WTC11 (cell line): ENCODE measurements around the gene ADIG.
"Not testable (repeated sequence)": the region's sequence is repeated elsewhere in the genome, so short reads cannot be mapped to it uniquely, and the experiment has no call there.

Source experiments
- ATF3 ChIP-seq: sonication (generic); formaldehyde crosslinking; conservative IDR thresholded peaks from 2 replicates; pipeline ENCODE4 v1.8.1; 2022; ENCODE audit warnings: mild to moderate bottlenecking, missing genetic modification reagents
- ATF6 ChIP-seq: sonication (generic); formaldehyde crosslinking; IDR thresholded peaks from 2 replicates; pipeline ENCODE4 v1.8.1; 2023; ENCODE audit warnings: mild to moderate bottlenecking, missing genetic modification reagents
- CTCF ChIP-seq: fragments of 200-600 bp; IDR thresholded peaks from 2 replicates; pipeline ENCODE4 v1.8.0; 2022; ENCODE audit warnings: antibody characterized with exemption
- E2F4 ChIP-seq: sonication (generic); formaldehyde crosslinking; IDR thresholded peaks from 2 replicates; pipeline ENCODE4 v1.8.1; 2022; ENCODE audit warnings: low read depth, mild to moderate bottlenecking, moderate library complexity, missing genetic modification reagents, borderline replicate concordance
- FOXK1 ChIP-seq: sonication (generic); formaldehyde crosslinking; IDR thresholded peaks from 2 replicates; pipeline ENCODE4 v1.8.0; 2022; ENCODE audit warnings: mild to moderate bottlenecking, moderate library complexity, missing genetic modification reagents
- MLX ChIP-seq: sonication (generic); formaldehyde crosslinking; IDR thresholded peaks from 2 replicates; pipeline ENCODE4 v1.8.1; 2023; ENCODE audit warnings: mild to moderate bottlenecking, missing genetic modification reagents, moderate library complexity
- NR1H2 ChIP-seq: sonication (generic); formaldehyde crosslinking; IDR thresholded peaks from 2 replicates; pipeline ENCODE4 v1.9.0; 2021; ENCODE audit warnings: mild to moderate bottlenecking, moderate library complexity, missing genetic modification reagents
- SMAD3 ChIP-seq: sonication (generic); formaldehyde crosslinking; IDR thresholded peaks from 2 replicates; pipeline ENCODE4 v1.8.0; 2022; ENCODE audit warnings: missing genetic modification reagents, mild to moderate bottlenecking, borderline replicate concordance
- ZNF281 ChIP-seq: sonication (generic); formaldehyde crosslinking; IDR thresholded peaks from 2 replicates; pipeline ENCODE4 v1.8.0; 2023; ENCODE audit warnings: mild to moderate bottlenecking, missing genetic modification reagents

- TF ChIP-seq FOXK1; ATF6 (CRISPR knock-in tag); CTCF; ZNF281; ATF3; SMAD3; E2F4 (CRISPR knock-in tag); MLX (CRISPR knock-in tag); NR1H2: not testable (repeated sequence)
These were observed 14.9 kb downstream of the ADIG start for GRCh38 chr20:38595886-38596285.
